PFSK-1 (cell line): ENCODE measurements around the gene MYH9.

Experiments
- FOXP2 ChIP-seq: optimal IDR thresholded peaks from 2 replicates; pipeline ENCODE3; 2011; ENCODE audit warnings: borderline replicate concordance, control low read depth, inconsistent platforms; ENCODE audit not compliant: insufficient read depth; ENCODE audit errors: extremely low read length, extremely low read depth
- POLR2AphosphoS5 ChIP-seq: IDR thresholded peaks from 2 replicates; pipeline ENCODE4 v1.6.1; 2012; ENCODE audit warnings: low read depth, mild to moderate bottlenecking, control low read depth, low read length, moderate library complexity
- REST ChIP-seq, 2 experiments: IDR thresholded peaks; 2 replicates each; pipeline versions ENCODE4 v1.6.1 to v1.8.0; 2011 to 2012; ENCODE audit warnings: low read depth in 2 of 2, low read length in 2 of 2, control low read depth in 1 of 2, inconsistent platforms in 1 of 2, mild to moderate bottlenecking in 1 of 2, moderate library complexity in 1 of 2; ENCODE audit not compliant: insufficient read depth in 1 of 2
- SIN3A ChIP-seq: IDR thresholded peaks from 2 replicates; pipeline ENCODE4 v1.6.1; 2012; ENCODE audit warnings: mild to moderate bottlenecking, low read length, moderate library complexity, borderline replicate concordance; ENCODE audit not compliant: insufficient read depth
- TAF1 ChIP-seq: IDR thresholded peaks from 2 replicates; pipeline ENCODE4 v1.6.1; 2012; ENCODE audit warnings: low read length, control low read depth, borderline replicate concordance; ENCODE audit not compliant: insufficient read depth

The MYH9 gene

GRCh38 chr22:36239150-36239400, 148.7 kb downstream of the MYH9 start:
- TF ChIP-seq REST (IDR thresholded peaks at IDR 0.05; ENCODE audit: insufficient read depth in 1 of 2, low read depth in 2 of 2, low read length in 2 of 2) (no peak), TAF1 (no peak), SIN3A (no peak), FOXP2 (no peak), POLR2AphosphoS5 (no peak)

- TF ChIP-seq TAF1 (no peak), REST (IDR thresholded peaks at IDR 0.05; ENCODE audit: insufficient read depth in 1 of 2, low read depth in 2 of 2, low read length in 2 of 2) (no peak), SIN3A (no peak), POLR2AphosphoS5 (no peak), FOXP2 (no peak)
Measured at GRCh38 chr22:36238373-36239149, 149.2 kb downstream of the MYH9 start.

GRCh38 chr22:36237462-36238372, 150.1 kb downstream of the MYH9 start:
- TF ChIP-seq REST (IDR thresholded peaks at IDR 0.05; ENCODE audit: insufficient read depth in 1 of 2, low read depth in 2 of 2, low read length in 2 of 2) (no peak), SIN3A (no peak), POLR2AphosphoS5 (no peak), FOXP2 (no peak), TAF1 (no peak)

- no peak for TF ChIP-seq POLR2AphosphoS5
- TF ChIP-seq SIN3A, result no peak
- no peak for TF ChIP-seq TAF1
- TF ChIP-seq REST (IDR thresholded peaks at IDR 0.05; ENCODE audit: insufficient read depth in 1 of 2, low read depth in 2 of 2, low read length in 2 of 2), result no peak
- no peak for TF ChIP-seq FOXP2
Measured at GRCh38 chr22:36236388-36237319, 151.1 kb downstream of the MYH9 start.
